Esophagus muscularis mucosa (tissue), 4 donors: ENCODE measurements around the gene MAP1A. TPM values are rescaled to one million over a fixed set of nuclear protein-coding genes. Genes with fewer than 3 reads are reported as not detected.

Source experiments
- DNase-seq: peaks from one replicate; pipeline ENCODE4 v3.0.0-alpha.2; 2017; ENCODE audit errors: extremely low spot score
- H3K27ac ChIP-seq, 4 donors: fragments of 200-600 bp; sonication (generic); replicated peaks in 1 of 4; 1 replicate in 3 of 4; 2 replicates in 1 of 4; pipeline ENCODE4 v1.5.1; 2016 to 2019; ENCODE audit warnings: mild to moderate bottlenecking in 1 of 4
- H3K27me3 ChIP-seq, 4 donors: fragments of 200-600 bp; sonication (generic); one replicate each; pipeline versions ENCODE4 v1.5.1 to v1.6.0; 2016 to 2019
- H3K36me3 ChIP-seq, 4 donors: fragments of 200-600 bp; sonication (generic); one replicate each; pipeline ENCODE4 v1.5.1; 2016 to 2019
- H3K4me1 ChIP-seq, 4 donors: fragments of 200-600 bp; sonication (generic); one replicate each; pipeline ENCODE4 v1.5.1; 2016 to 2019
- H3K4me3 ChIP-seq, 4 donors: fragments of 200-600 bp; sonication (generic); 1 replicate in 2 of 4; 2 replicates in 2 of 4; pipeline ENCODE4 v1.5.1; 2016 to 2019; ENCODE audit warnings: mild to moderate bottlenecking in 4 of 4, moderate library complexity in 1 of 4
- H3K9me3 ChIP-seq, 4 donors: fragments of 200-600 bp; sonication (generic); 1 replicate in 3 of 4; 2 replicates in 1 of 4; pipeline ENCODE4 v1.5.1; 2016 to 2019
- EP300 ChIP-seq: sonication (generic); formaldehyde crosslinking; IDR thresholded peaks from one replicate; pipeline ENCODE4 v1.6.1; 2017; ENCODE audit warnings: antibody characterized with exemption
- POLR2A ChIP-seq: fragments of 450-650 bp; IDR thresholded peaks from one replicate; pipeline ENCODE4 v1.6.1; 2017; ENCODE audit warnings: antibody characterized with exemption, moderate library complexity, mild to moderate bottlenecking, low read depth
- POLR2AphosphoS5 ChIP-seq, 2 donors: sonication (generic); formaldehyde crosslinking; IDR thresholded peaks; one replicate each; pipeline ENCODE4 v1.6.1; 2017; ENCODE audit warnings: antibody characterized with exemption in 2 of 2
- WGBS: methylation state at CpG from one replicate; pipeline ENCODE4 v1.1.5; 2018; 5-methylcytosine and 5-hydroxymethylcytosine counted together
- intact Hi-C: fragments of 100-400 bp; cut with DNase I; formaldehyde crosslinking; loops from one replicate; pipeline ENCODE4 v1.15.1; 2023
- total RNA-seq, 4 donors: library from RNA; depleted of rRNA; stranded (reverse); fragments of >200 nt; gene quantifications; one replicate each; pipeline versions ENCODE4 v1.1.0 to v1.2.1, GENCODE V29; 2016
- TF ChIP-seq, protein P1 (sequence below), 3 experiments: fragments of 200-600 bp in 2 of 3; fragments of 450-650 bp in 1 of 3; sonication (generic) in 2 of 3; IDR thresholded peaks; one replicate each; pipeline ENCODE4 v1.5.1; 2017 to 2019; ENCODE audit warnings: antibody characterized with exemption in 3 of 3, mild to moderate bottlenecking in 2 of 3, moderate library complexity in 1 of 3

The MAP1A gene
- total RNA-seq, 4 donors from 2014 or later, result 30.0 to 59.5 (median 37.4) TPM

DNA sequence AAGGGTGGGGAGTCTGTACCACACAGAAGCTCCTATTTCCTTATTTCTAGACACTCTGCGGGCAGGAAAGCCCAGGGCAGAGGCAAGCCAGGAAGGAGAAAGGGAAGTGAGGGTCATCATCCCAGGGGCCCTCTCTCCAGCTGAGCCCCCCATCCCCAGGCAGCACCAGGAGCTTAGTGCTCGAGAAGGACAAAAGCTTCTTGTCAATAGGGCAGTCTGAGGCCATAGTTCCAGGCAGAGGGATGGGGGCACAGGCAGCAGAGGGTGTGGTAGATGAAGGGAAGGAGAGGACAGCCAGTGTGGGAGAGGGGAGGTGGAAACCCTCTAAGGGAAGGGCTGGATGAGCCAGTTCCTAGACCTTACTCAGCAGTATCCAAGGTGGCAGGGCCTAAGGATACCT is 2.7 kb downstream of the MAP1A start:
- Histone ChIP-seq H3K4me1 (peaks cover 25 to 42% (median 40%) of the 10 kb centered on the region in 4 donors), H3K4me3 (no peak overlapping the region), H3K27ac (no peak overlapping the region), H3K27me3 (no peaks in the 10 kb centered on the region), H3K9me3 (no peaks in the 10 kb centered on the region), H3K36me3 (peaks cover 23 to 51% (median 46%) of the 10 kb centered on the region in 4 donors)
- TF ChIP-seq, protein P1, sequence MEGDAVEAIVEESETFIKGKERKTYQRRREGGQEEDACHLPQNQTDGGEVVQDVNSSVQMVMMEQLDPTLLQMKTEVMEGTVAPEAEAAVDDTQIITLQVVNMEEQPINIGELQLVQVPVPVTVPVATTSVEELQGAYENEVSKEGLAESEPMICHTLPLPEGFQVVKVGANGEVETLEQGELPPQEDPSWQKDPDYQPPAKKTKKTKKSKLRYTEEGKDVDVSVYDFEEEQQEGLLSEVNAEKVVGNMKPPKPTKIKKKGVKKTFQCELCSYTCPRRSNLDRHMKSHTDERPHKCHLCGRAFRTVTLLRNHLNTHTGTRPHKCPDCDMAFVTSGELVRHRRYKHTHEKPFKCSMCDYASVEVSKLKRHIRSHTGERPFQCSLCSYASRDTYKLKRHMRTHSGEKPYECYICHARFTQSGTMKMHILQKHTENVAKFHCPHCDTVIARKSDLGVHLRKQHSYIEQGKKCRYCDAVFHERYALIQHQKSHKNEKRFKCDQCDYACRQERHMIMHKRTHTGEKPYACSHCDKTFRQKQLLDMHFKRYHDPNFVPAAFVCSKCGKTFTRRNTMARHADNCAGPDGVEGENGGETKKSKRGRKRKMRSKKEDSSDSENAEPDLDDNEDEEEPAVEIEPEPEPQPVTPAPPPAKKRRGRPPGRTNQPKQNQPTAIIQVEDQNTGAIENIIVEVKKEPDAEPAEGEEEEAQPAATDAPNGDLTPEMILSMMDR (IDR thresholded peaks at IDR 0.05), result no peak
- intact Hi-C loops, result no loop called here
- DNase-seq, result no peak
- 97% methylated on average over 2 of the region's 2 CpGs for WGBS

DNA sequence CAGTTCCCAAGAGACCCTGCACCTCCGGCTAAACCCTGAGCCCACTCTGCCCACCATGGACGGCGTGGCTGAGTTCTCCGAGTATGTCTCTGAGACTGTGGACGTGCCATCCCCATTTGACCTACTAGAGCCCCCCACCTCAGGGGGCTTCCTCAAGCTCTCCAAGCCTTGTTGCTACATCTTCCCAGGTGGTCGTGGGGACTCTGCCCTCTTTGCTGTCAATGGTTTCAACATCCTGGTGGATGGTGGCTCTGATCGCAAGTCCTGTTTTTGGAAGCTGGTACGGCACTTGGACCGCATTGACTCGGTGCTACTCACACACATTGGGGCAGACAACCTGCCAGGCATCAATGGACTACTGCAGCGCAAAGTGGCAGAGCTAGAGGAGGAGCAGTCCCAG is 4.0 kb downstream of the MAP1A start:
- TF ChIP-seq POLR2AphosphoS5 (IDR thresholded peaks at IDR 0.05) (no peak), POLR2A (no peak), EP300 (no peak)
- TF ChIP-seq, protein P1 (IDR thresholded peaks at IDR 0.05), result no peak
- Histone ChIP-seq H3K27me3 (no peaks in the 10 kb centered on the region), H3K9me3 (no peaks in the 10 kb centered on the region), H3K36me3 (peaks cover 23 to 64% (median 56%) of the 10 kb centered on the region in 4 donors), H3K27ac (no peak overlapping the region), H3K4me1 (peaks cover 13 to 30% (median 29%) of the 10 kb centered on the region in 4 donors), H3K4me3 (no peak overlapping the region)
- no peak for DNase-seq
- intact Hi-C loops, result no loop called here
- 97% methylated on average over 11 of the region's 11 CpGs for WGBS

DNA sequence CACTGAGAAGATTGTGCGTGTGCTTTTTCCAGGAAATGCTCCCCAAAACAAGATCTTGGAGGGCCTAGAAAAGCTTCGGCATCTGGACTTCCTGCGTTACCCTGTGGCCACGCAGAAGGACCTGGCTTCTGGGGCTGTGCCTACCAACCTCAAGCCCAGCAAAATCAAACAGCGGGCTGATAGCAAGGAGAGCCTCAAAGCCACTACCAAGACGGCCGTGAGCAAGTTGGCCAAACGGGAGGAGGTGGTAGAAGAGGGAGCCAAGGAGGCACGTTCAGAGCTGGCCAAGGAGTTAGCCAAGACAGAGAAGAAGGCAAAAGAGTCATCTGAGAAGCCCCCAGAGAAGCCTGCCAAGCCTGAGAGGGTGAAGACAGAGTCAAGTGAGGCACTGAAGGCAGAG is 4.8 kb downstream of the MAP1A start:
- Histone ChIP-seq H3K36me3 (peaks cover 23 to 73% (median 60%) of the 10 kb centered on the region in 4 donors), H3K4me1 (peaks cover 6 to 21% (median 21%) of the 10 kb centered on the region in 4 donors), H3K27ac (no peak overlapping the region), H3K27me3 (no peaks in the 10 kb centered on the region), H3K4me3 (no peak overlapping the region), H3K9me3 (no peaks in the 10 kb centered on the region)
- intact Hi-C loops, result no loop called here
- 90% methylated on average over 9 of the region's 9 CpGs for WGBS
- TF ChIP-seq EP300, result no peak
- no peak for TF ChIP-seq POLR2A
- TF ChIP-seq POLR2AphosphoS5 (IDR thresholded peaks at IDR 0.05), result no peak
- TF ChIP-seq, protein P1 (IDR thresholded peaks at IDR 0.05), result no peak
- no peak for DNase-seq

DNA sequence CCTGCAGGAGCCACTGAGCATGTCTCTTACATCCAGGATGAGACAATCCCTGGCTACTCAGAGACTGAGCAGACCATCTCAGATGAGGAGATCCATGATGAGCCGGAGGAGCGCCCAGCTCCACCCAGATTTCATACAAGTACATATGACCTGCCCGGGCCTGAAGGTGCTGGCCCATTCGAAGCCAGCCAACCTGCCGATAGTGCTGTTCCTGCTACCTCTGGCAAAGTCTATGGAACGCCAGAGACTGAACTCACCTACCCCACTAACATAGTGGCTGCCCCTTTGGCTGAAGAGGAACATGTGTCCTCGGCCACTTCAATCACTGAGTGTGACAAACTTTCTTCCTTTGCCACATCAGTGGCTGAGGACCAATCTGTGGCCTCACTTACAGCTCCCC is 6.2 kb downstream of the MAP1A start:
- no peak overlapping the region for H3K27ac ChIP-seq
- H3K36me3 ChIP-seq, result peaks cover 23 to 87% (median 67%) of the 10 kb centered on the region in 4 donors
- peaks cover 2 to 9% (median 7%) of the 10 kb centered on the region in 4 donors for H3K4me1 ChIP-seq
- DNase-seq, result no peak
- intact Hi-C loops, result no loop called here
- no peaks in the 10 kb centered on the region for H3K9me3 ChIP-seq
- WGBS, result 96% methylated on average over 4 of the region's 7 CpGs
- H3K4me3 ChIP-seq, result no peak overlapping the region
- TF ChIP-seq POLR2AphosphoS5 (IDR thresholded peaks at IDR 0.05), result no peak
- no peak for TF ChIP-seq EP300
- no peak for TF ChIP-seq POLR2A
- TF ChIP-seq, protein P1 (IDR thresholded peaks at IDR 0.05), result no peak
- no peaks in the 10 kb centered on the region for H3K27me3 ChIP-seq

DNA sequence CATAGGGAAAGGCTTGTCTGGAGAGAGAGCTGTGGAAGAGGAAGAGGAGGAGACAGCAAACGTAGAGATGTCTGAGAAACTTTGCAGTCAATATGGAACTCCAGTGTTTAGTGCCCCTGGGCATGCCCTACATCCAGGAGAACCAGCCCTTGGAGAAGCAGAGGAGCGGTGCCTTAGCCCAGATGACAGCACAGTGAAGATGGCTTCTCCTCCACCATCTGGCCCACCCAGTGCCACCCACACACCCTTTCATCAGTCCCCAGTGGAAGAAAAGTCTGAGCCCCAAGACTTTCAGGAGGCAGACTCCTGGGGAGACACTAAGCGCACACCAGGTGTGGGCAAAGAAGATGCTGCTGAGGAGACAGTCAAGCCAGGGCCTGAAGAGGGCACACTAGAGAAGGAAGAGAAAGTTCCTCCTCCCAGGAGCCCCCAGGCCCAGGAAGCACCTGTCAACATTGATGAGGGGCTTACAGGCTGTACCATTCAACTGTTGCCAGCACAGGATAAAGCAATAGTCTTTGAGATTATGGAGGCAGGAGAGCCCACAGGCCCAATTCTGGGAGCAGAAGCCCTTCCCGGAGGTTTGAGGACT is 6.9 kb downstream of the MAP1A start:
- Histone ChIP-seq H3K9me3 (no peaks in the 10 kb centered on the region), H3K4me1 (peaks cover 0 to 2% (median under 1%) of the 10 kb centered on the region in 4 donors), H3K27ac (no peak overlapping the region), H3K36me3 (peaks cover 23 to 89% (median 67%) of the 10 kb centered on the region in 4 donors), H3K27me3 (no peaks in the 10 kb centered on the region), H3K4me3 (no peak overlapping the region)
- intact Hi-C loops, result no loop called here
- no peak for TF ChIP-seq POLR2AphosphoS5 (IDR thresholded peaks at IDR 0.05)
- TF ChIP-seq, protein P1 (IDR thresholded peaks at IDR 0.05), result no peak
- no peak for TF ChIP-seq POLR2A
- no peak for TF ChIP-seq EP300
- no peak for DNase-seq
- WGBS, result 89% methylated on average over 4 of the region's 4 CpGs
